ENCODE measurements around the gene OR4M2. TPM values are rescaled to one million over a fixed set of nuclear protein-coding genes. Genes with fewer than 3 reads are reported as not detected.
"Not testable (repeated sequence)": the region's sequence is repeated elsewhere in the genome, so short reads cannot be mapped to it uniquely, and the experiment has no call there.

The OR4M2 gene, protein sequence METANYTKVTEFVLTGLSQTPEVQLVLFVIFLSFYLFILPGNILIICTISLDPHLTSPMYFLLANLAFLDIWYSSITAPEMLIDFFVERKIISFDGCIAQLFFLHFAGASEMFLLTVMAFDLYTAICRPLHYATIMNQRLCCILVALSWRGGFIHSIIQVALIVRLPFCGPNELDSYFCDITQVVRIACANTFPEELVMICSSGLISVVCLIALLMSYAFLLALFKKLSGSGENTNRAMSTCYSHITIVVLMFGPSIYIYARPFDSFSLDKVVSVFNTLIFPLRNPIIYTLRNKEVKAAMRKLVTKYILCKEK
- total RNA-seq: not detected

DNA sequence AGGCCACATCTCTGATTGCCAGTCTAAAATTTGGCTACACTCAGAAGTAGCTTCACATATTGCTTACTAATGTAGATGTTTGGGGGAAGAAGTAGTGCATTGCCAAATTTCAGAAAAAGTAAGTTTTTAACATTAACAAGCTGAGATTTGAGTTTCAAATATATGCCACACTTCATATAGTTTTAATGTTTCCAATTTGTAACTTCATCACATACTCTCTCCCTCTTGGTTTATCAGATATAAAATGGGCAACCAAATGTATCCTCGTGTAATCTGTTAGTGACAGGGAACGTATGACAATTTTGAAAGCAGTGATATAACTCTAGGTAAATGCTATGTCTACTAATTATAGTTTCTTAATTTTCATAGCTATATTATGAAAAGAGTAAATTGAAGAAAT, at the start of gene OR4M2:
Gene OR4M2 (plus strand): TSS at position 301 of the 400 bp plus-strand sequence. CDS start 98 bp downstream, at position 399.
- not testable (repeated sequence) for H3K27me3 Mint-ChIP-seq; H3K9me3 Mint-ChIP-seq; ATAC-seq (replicated peaks); H3K36me3 Mint-ChIP-seq (ENCODE audit: low read depth); H3K4me1 Mint-ChIP-seq; H3K27ac Mint-ChIP-seq; H3K4me3 Mint-ChIP-seq

DNA sequence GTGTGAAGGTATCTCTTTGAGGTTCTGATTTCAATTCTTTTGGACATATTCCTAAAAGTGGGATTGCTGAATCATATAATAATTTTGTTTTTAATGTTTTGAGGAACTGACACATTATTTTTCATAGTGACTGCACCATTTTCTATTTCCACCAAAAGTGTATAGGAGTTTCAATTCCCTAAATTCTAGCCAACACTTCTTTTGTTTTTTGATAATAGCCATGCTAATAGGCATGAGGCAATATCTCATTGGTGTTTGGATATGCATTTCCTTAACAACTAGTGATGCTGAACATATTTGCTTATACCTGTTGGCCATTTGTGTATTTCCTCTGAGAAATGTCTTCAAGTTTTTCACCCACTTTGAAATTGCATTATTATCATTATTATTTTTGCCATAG, 11.1 kb upstream of the OR4M2 start:
- H3K27me3 Mint-ChIP-seq, H3K27ac Mint-ChIP-seq: not testable (repeated sequence)

GRCh38 chr15:22081386-22081785, 1.1 kb downstream of the OR4M2 start:
- H3K36me3 Mint-ChIP-seq (ENCODE audit: low read depth); H3K9me3 Mint-ChIP-seq; H3K27me3 Mint-ChIP-seq; ATAC-seq (replicated peaks); H3K4me3 Mint-ChIP-seq; H3K4me1 Mint-ChIP-seq; H3K27ac Mint-ChIP-seq: not testable (repeated sequence)

More for the DNA sequence above, 11.1 kb upstream of the OR4M2 start:
- not testable (repeated sequence) for H3K36me3 Mint-ChIP-seq (ENCODE audit: low read depth); H3K4me1 Mint-ChIP-seq; ATAC-seq (replicated peaks); H3K4me3 Mint-ChIP-seq; H3K9me3 Mint-ChIP-seq

DNA sequence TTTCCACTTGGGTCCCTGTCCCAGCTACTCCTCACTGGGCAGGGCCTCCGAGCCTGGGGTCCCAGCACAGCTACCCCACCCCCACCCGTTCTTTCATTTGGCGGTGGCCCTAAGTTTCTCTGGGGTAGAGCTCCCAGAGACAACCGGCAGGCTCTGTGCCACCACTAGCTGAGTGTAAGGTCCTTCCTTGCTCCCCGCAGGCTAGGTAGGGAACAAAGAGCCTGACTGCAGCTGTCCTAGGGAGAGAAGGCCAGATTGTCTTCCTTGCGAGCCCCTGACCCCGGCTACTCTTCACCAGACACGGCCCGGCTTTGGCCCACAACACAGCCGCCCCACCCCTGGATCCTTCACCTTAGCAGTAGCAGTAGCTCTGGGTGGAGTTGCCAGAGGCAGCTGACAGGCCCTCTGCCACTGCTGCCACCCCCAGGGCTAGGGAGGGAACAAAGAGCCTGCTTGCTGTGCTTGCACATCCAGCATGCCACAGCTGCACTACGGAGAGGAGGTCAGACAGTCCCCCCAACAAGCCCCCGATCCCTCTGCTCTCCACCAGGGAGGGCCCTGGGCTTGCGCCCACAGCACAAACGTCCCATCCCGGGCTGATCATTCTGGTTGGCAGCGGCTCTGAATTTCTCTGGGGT, 18.4 kb downstream of the OR4M2 start:
- H3K4me1 Mint-ChIP-seq; H3K27ac Mint-ChIP-seq; H3K9me3 Mint-ChIP-seq; H3K36me3 Mint-ChIP-seq (ENCODE audit: low read depth); H3K4me3 Mint-ChIP-seq; H3K27me3 Mint-ChIP-seq: not testable (repeated sequence)
- peak; percentile 59 for ATAC-seq (replicated peaks)

GRCh38 chr15:22099289-22099891, 19.1 kb downstream of the OR4M2 start:
- not testable (repeated sequence) for H3K9me3 Mint-ChIP-seq; H3K36me3 Mint-ChIP-seq (ENCODE audit: low read depth); H3K27me3 Mint-ChIP-seq; H3K4me3 Mint-ChIP-seq; H3K4me1 Mint-ChIP-seq; H3K27ac Mint-ChIP-seq
- ATAC-seq (replicated peaks): peak; percentile 91

GRCh38 chr15:22122033-22122432, 41.7 kb downstream of the OR4M2 start:
- not testable (repeated sequence) for H3K27me3 Mint-ChIP-seq; H3K4me3 Mint-ChIP-seq; H3K27ac Mint-ChIP-seq; H3K9me3 Mint-ChIP-seq; ATAC-seq (replicated peaks); H3K4me1 Mint-ChIP-seq; H3K36me3 Mint-ChIP-seq (ENCODE audit: low read depth)

Other genes with a start within 250 kb of the OR4M2 start
- not detected for gene POTEB, start 202.8 kb upstream of the OR4M2 start, total RNA-seq

All from activated T-helper 17 cell treated with anti-CD3 and anti-CD28 coated beads, Interleukin-2, amount 50 U/mL, for 72 hours (primary cell).